GM19043 (cell line): ENCODE data around the gene GPATCH8.
"Not testable (repeated sequence)": the region's sequence is repeated elsewhere in the genome, so short reads cannot be mapped to it uniquely, and the experiment has no call there.

ENCODE experiments used
- ATAC-seq: cut with Tn5 transposase; IDR thresholded peaks from one replicate; pipeline ENCODE4 v1.9.1; 2021; ENCODE audit warnings: low read depth; ENCODE audit not compliant: unreplicated experiment

GPATCH8 gene

DNA sequence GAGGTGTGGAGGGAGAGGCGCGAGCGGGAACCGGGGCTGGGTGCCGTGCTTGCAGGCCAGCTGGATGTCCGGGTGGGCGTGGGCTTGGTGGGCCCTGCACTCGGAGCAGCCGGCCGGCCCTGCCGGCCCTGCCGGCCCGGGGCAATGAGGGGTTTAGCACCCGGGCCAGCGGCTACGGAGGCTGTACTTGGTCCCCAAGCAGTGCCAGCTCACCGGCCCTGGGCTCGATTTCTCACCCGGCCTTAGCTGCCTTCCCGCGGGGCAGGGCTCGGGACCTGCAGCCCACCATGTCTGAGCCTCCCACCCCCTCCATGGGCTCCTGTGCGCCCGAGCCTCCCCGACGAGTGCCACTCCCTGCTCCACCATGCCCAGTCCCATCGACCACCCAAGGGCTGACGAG is 24.7 kb upstream of the GPATCH8 start:
- ATAC-seq = no peak

DNA sequence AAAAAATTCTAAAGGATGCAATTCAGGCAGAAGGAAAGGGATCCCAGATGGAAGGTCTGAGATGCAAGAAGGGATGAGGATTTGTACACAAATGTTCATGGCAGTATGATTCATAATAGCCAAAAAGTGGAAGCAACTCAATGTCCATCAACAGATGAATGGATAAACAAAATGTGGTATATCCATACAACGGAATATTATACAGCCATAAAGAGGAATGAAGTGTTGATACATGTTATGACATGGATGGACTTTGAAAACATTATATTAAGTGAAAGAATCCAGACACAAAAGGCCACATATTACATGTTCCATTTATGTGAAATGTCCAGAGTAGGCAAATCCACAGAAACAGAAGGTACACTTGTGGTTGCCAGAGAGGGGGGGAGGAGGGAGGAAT is 23.9 kb upstream of the GPATCH8 start:
- no peak for ATAC-seq

DNA sequence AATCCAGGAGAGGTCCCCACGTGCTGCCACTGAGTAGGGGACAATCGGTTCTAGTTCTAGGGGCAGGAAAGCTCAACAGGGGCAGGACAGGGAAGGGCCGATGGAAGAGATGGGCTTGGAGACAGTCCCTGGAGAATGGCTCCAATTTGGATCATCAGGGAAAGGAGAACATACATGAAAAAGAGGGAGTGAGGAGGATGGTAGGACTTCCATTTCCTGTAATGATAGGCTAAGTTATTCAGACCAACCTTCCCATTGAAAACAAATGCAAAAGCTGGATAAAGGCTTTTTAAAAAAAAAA is 20.4 kb upstream of the GPATCH8 start:
- ATAC-seq = no peak

DNA sequence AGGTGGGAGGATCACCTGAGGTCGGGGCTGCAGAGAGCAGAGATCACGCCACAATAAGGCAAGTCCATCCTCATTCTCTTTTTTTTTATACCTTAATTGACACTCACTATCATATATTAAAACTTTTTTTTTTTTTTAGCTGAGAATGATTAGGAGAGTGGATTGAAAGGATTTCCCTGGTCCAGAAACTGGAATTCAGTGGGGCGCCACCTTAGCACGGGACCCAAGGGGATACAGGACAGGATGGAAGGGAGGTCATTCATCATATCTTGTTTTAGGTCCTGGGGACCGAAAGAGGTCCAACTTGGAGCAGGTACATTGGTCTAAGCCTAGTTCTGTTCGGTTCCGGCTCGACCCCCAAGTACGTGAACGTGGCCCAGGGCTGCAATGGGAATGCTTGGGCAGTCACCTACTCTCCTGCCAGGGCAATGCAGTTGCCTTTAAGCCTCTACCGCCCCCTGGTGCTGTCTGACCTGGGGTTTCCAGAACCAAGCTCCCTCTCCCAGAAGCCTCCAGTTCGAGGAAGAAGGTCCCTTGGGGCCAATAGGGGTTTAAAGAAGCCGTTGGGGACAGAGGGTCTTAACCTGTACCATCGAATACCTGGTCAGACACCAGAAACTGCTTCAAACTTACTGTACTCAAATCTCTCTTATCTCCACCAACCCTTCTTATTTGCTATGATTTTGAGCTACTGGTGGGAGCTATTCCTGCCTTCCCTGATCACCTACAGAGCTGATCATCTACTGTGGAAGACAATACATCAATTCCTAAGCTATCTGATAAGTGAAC is 19.9 kb upstream of the GPATCH8 start:
- ATAC-seq = no peak

DNA sequence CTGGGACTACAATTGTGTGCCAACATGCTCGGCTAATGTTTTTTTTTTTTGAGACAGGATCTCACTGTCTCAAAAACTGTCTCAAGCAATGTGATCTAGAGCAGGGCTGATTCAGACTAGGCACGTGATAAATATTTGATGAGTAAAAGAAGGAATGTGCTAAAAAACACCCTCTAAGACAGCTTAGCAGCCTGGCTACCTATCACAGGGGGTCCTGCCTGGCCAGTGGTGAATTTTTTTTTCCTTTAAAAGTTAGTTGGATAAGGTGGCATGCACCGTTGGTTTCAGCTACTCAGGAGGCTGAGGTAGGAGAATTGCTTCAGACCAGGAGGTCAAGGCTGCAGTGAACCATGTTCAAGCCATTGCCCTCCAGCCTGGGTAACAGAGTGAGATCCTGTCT is 14.8 kb upstream of the GPATCH8 start:
- ATAC-seq = no peak

DNA sequence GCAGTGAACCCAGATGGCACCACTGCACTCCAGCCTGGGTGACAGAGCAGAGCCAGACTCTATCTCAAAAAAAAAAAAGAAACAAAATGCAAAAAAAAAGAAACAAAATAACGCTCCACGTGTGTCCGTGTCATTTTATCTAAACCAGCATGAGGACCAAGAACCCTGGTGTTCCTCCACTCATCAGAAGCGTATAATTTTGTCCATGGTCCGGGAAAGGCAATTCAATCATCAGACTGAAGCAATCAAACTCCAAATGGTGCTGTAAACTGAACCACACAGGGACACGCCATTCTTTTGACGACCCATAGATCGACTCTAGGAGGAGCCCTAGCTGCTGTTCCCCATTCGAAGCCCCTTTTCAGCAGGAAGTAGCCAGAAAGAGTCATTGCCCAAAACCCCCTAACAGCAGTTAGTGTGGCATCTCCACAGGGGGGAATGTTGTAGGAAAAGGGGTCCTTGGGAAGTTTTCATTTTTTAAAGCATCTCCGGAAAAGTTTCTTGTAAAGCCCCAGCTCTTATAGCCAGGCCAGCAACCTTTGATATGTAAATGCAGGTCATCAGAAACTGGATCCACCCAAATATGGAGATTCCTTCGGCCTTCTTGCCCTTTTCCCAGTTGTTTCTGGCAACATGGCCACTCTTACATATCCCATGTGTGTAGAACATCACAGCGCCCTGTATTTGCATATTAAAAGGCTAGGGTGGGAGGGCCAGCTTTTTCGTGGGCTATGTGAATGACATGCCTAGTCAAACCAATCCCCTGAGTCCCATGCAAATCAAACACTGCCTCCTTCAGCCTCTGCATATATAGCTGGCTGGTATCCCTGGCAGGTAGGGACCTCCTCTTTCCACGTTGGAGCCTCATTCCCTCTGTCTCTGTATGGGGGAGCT is 8.3 kb upstream of the GPATCH8 start:
- ATAC-seq = not testable (repeated sequence)

DNA sequence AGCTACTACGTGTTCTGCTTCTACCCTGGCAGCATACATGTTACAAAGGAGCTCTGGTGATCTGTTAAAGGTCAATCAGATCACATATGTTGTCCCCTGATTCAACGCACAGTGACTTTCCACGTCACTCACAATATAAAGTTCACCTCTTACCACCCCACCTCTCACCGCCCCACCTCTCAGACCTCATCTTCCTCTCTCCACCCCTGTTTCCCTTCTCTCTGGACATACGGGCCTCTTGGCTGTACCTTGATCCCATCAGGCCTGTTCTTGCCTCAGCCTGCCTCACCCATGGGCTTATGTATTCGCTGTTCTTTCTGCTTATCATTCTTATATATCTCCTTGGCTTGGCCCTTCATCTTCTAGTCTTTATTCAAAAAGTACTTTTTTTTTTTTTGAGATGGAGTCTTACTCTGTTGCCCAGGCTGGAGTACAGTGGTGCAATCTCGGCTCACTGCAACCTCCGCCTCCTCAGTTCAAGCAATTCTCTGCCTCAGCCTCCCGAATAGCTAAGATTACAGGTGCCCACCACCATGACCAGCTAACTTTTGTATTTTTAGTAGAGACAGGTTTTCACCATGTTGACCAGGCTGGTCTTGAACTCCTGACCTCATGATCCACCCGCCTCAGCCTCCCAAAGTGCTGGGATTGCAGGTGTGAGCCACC is 3.9 kb upstream of the GPATCH8 start:
- ATAC-seq = not testable (repeated sequence)

DNA sequence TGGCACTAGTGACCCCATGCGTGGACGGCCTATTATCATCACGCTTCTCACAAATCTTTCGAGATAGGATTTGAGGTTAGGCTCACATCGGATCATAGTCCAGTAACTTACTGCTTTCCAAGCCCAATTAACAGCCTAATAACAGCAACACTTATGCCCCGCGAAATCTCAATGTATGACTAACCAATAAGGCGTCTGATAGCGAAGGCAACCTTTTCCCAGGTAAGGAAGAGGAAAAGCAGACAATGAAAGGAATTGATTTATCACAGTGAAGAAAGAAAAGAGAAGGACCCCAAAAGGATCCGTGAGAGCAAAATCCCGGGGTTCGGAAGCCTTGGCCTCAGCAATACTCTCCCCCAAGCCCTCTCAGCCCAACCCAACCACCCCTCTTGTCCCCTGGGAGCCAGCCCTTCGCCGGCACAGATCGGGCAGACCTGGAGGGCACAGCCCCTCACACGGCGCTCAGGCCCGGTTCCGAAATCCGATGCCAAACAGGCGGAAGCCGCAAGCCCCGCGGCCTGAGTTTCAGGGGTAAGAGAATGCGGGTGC is 534 bp downstream of the GPATCH8 start:
- no peak for ATAC-seq

DNA sequence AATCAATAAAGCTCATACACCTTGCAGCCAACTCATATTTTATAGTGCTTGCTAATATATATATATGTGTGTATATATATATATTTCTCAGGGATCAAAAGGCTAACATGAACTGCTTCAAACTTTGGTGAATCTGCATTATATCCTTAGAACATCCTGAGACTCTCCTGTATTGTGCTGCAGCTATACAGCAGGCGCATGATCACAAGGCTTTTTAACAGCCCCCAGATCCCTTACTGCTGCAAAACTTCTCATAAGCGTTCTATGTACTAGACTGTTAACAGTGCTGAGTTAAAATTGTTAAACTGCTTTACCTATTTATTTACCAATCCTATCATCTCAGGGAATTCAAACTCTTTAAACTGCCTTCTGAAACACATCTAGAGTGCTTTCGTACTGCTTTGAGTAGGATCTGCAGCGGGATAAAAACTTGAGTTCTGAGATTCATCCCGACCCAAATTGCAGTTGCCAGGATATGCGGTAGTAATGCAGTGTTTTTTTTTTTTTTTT is 1.3 kb downstream of the GPATCH8 start:
- no peak for ATAC-seq

DNA sequence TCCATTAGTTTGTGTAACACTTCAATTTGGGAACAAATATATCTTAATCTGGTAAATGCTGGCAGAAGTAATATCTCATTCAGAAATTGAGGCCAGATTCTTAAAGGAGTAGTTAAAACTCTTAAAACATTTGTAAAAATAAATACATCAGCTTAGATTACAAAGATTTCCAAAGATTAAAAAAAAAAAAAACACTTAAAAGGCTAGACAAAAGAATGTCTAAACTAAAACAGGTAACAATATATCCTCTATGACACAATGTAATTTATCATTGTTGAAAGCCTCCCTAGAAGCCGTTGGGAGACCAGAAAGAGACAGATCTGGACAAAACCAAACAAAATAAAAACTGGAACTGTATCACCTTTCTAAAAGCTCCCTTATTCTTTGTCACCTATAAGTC is 3.5 kb downstream of the GPATCH8 start:
- no peak for ATAC-seq

DNA sequence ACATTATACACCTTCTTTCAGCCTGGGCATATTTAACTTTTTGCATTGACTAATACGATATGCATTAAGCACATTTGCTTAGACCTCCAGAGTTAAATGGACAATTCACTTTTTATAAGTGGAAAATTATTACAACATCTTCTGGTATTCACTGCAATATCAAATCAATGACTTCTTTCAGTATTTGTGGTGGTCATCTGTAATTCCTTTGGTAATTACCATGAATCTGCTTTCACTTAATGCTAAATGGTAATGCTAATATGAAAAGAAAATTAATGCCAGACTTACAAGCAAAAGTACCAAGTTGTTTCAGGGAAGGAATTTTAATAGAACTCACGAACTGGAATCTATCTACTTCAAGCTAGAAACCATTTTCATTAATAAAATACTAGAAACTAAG is 6.4 kb downstream of the GPATCH8 start:
- ATAC-seq = no peak

DNA sequence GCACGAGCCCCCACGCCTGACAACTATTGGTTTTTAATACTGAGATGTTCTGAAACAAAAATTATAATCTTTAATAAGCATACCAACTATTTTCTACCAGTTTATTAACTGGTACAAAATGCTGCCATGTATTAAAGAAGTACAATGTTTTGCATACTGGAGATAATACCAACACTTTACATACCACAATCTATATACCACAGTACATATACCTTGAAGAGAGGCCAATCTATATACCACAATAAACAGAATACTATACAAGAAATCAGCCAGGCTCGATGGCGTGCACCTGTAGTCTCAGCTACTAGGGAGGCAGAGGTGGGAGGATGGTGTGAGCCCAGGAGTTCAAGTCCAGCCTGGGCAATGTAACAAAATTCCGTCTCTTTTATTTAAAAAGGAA is 9.9 kb downstream of the GPATCH8 start:
- no peak for ATAC-seq

DNA sequence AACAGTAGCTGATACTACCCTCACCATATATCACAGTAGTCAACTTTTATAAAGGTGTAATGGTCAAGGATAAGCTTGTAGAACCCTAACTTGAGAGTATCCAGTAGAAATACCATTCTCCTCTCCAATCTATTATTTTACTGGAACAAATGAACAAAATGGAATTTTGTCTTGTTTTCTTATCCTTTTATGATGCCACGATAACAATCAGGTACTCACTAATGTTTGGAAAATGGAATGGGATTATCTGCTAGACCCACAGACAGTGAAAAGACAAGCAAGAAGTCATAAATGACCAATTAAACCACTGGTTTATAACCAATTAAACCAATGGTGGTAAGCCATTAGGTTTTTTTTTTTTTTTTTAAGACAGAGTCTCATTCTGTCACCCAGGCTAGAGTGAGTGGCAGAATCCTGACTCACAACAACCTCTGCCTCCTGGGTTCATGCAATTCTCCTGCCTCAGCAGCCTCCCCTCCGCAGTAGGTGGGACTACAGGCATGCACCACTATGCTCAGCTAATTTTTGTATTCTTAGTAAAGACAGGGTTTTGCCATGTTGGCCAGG is 10.4 kb downstream of the GPATCH8 start:
- ATAC-seq = no peak

DNA sequence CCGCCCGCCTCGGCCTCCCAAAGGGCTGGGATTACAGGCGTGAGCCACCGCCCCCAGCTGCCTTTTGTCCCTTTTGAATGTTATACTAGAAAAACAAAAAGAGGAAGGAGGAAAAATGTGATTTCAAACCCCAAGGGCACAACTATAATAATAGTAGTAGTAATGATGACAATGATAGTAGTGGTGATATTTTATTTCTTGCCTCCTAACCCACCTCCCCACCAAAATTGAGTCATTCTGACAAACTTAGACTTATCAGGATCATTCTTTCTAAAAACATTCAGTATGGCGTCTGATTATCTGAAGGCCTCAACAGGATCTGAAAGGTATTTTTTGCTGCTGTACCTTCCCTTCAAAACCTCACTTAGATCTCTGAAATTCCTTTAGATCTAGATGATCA is 13.6 kb downstream of the GPATCH8 start:
- no peak for ATAC-seq

DNA sequence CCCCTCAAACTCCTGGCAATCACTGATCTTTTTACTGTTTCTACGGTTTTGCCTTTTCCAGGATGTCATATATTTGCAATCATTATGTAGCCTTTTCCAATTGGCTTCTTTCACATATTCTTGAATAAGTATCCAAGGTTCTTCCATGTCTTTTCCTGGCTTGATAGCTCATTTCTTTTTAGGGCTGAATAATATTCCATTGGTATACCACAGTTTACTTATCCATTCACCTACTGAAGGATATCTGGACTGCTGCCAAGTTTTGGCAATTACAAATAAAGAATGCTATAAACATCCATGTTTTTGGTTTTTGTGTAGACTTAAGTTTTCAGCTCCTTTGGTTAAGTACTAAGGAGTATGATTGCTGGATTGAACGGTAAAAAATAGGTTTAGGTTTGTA is 16.0 kb downstream of the GPATCH8 start:
- no peak for ATAC-seq

DNA sequence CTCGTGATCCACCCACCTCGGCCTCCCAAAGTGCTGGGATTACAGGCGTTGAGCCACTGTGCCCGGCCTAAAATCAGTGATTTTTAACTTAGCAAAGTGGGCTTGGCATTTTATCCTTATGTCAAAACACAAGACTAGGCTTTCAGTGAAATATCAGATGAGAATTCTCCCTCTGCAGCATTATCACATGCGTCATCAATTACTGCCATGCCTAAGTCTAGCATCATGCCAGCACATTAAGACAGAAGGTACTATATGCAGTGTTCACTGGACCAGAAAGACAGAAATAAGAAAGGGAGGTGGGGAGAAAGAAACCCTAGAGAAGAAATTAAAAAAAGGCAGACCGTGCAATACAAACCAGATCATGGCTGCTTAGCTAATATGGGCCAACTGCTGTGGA is 29.8 kb downstream of the GPATCH8 start:
- ATAC-seq = no peak

DNA sequence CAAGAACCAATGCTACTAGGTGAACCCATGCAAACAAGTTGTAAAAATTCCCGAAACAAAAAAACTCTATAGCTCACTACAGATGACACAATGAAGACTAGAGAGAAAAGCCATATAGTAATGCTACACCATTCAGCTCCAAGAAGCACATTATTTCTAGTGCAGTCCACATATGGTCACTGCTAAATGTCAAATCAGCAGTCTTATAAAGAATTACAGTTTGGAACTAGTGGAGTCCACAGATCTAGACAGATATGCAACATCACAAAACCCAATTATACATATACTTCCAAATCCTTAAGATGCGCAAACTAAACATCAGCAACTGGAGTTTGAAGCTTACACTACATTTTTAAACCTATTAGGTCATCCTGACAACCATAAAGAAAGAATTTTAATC is 33.5 kb downstream of the GPATCH8 start:
- ATAC-seq = no peak

DNA sequence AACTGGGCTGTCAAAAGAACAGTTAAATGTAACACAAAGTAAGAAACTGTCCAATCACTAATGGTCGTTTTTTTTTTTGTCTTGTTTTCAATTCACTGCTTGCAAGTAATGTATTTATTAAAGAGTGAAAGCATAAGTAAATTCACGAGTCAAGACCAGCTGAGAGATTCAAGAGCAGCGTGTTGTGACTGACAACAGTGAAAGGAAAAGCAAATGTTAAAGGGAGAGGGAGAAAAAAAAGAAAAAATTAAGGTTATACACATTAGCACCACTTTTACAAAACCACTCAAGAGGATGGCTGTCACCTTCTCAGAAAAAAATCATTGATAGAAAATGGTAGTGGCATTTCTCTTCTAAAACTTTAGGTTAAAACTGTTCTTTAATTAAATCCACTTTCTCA is 36.1 kb downstream of the GPATCH8 start:
- ATAC-seq = no peak

DNA sequence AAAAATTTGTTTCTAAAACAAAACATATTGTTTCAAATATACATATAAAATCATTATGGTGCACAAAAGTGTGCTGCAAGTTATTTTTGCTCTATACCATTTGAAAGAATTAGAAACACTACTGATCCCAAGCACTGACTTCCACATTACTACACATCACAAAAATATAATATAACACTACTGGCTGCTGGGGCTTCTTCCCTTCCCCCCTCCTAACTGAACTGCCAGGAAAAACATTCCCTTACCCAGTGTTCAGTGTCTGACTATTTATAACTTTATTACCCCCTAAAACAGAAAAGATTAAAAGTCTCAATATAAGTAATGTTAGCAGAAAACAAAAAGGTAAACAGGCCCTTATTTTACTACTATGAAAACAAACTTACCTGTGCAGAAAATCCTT is 36.9 kb downstream of the GPATCH8 start:
- ATAC-seq = no peak

DNA sequence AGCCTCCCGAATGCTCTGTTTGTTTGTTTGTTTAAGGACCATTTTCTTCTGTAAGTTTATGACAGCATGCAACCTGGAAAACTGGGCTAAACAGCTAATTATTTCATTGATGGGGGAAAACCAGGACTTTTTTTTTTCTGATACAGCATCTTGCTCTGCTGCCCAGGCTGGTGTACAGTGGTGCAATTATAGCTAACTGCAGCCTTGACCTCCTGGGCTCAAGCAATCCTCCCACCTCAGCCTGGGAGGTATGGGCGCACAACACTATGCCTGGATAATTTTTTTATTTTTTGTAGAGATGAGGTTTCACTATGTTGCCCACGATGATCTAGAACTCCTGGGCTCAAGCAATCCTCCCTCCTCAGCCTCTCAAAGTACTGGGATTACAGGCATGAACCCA is 37.3 kb downstream of the GPATCH8 start:
- ATAC-seq = no peak

DNA sequence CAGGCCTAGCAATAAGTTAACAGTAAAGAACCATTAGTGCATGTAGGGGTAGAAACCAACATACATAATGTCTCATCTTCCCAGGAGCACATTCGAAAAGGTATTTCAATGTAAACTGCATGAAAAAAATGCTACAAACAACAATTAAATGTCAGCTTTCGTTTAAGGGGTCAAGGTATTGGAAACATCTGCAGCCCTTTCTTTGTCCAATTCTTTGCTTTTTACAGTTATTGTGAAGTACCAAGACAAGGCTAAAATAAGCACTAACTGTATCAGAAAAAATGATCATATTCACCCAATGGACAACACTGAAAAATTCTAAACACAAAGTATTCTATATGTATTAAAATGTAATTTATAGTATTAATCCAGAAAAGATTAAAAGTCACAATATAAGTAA is 37.9 kb downstream of the GPATCH8 start:
- no peak for ATAC-seq
